Measurements from ENCODE around the gene PLEKHF1.

DNA sequence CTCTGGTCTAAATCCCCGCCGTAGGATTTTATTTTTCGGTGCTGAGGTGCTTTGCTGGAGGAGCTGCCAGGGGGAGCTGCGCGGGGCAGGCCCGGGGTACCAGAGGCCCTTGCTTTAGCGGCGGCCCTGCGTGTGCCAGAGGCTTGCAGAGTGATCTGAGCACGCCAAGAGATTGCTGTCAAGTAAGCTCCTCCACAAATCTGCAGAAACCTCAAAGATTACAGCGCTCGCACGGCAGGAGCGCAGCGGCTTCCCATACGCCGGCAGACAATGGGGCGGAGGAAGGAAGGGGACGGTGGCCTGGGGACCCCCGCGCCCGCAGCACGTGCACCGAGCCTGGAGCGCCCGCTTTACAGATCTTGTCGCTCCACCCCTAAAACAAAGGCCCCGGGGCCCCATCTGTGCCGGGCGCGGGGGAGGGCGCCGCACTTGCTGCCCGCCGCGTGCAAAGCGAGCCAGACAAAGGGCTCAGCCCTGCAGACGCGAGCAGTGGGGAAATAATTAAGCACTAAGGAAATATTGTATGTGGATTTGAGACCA, 58.9 kb downstream of the PLEKHF1 start:
- TF ChIP-seq, protein P1, sequence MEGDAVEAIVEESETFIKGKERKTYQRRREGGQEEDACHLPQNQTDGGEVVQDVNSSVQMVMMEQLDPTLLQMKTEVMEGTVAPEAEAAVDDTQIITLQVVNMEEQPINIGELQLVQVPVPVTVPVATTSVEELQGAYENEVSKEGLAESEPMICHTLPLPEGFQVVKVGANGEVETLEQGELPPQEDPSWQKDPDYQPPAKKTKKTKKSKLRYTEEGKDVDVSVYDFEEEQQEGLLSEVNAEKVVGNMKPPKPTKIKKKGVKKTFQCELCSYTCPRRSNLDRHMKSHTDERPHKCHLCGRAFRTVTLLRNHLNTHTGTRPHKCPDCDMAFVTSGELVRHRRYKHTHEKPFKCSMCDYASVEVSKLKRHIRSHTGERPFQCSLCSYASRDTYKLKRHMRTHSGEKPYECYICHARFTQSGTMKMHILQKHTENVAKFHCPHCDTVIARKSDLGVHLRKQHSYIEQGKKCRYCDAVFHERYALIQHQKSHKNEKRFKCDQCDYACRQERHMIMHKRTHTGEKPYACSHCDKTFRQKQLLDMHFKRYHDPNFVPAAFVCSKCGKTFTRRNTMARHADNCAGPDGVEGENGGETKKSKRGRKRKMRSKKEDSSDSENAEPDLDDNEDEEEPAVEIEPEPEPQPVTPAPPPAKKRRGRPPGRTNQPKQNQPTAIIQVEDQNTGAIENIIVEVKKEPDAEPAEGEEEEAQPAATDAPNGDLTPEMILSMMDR (conservative IDR thresholded peaks at IDR 0.05; ENCODE audit: low read depth in 2 of 2): 0 out of 4 replicates have a peak, but pooled peaks of 1 of the 2 experiments have one; percentile 27
- TF ChIP-seq EZH2 (IDR thresholded peaks at IDR 0.05; ENCODE audit: low read depth, unreplicated experiment): no peak
- no peak for TF ChIP-seq ZNF114 (CRISPR knock-in tag; IDR thresholded peaks at IDR 0.05)
- no peak for TF ChIP-seq CREB1 (CRISPR knock-in tag; IDR thresholded peaks at IDR 0.05; ENCODE audit: low read depth)
- TF ChIP-seq, protein P2, sequence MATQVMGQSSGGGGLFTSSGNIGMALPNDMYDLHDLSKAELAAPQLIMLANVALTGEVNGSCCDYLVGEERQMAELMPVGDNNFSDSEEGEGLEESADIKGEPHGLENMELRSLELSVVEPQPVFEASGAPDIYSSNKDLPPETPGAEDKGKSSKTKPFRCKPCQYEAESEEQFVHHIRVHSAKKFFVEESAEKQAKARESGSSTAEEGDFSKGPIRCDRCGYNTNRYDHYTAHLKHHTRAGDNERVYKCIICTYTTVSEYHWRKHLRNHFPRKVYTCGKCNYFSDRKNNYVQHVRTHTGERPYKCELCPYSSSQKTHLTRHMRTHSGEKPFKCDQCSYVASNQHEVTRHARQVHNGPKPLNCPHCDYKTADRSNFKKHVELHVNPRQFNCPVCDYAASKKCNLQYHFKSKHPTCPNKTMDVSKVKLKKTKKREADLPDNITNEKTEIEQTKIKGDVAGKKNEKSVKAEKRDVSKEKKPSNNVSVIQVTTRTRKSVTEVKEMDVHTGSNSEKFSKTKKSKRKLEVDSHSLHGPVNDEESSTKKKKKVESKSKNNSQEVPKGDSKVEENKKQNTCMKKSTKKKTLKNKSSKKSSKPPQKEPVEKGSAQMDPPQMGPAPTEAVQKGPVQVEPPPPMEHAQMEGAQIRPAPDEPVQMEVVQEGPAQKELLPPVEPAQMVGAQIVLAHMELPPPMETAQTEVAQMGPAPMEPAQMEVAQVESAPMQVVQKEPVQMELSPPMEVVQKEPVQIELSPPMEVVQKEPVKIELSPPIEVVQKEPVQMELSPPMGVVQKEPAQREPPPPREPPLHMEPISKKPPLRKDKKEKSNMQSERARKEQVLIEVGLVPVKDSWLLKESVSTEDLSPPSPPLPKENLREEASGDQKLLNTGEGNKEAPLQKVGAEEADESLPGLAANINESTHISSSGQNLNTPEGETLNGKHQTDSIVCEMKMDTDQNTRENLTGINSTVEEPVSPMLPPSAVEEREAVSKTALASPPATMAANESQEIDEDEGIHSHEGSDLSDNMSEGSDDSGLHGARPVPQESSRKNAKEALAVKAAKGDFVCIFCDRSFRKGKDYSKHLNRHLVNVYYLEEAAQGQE (IDR thresholded peaks at IDR 0.05; ENCODE audit: unreplicated experiment): no peak
- no peak for TF ChIP-seq POLR2AphosphoS5 (IDR thresholded peaks at IDR 0.05; ENCODE audit: low read depth)
- TF ChIP-seq EZH2phosphoT487 (IDR thresholded peaks at IDR 0.05; ENCODE audit: unreplicated experiment): no peak

Measured in GM23338 (cell line).